Neural progenitor cell (in vitro differentiated cells): ENCODE measurements around the gene PTTG1IP. TPM values are rescaled to one million over a fixed set of nuclear protein-coding genes. Genes with fewer than 3 reads are reported as not detected.

ENCODE experiments used
- DNase-seq: peaks from one replicate; pipeline ENCODE4 v3.0.0-alpha.2; 2016; ENCODE audit warnings: low spot score
- H2AFZ ChIP-seq: fragments of 200-600 bp; sonication (generic); replicated peaks from 2 replicates; pipeline ENCODE4 v1.6.1; 2016; ENCODE audit warnings: antibody characterized with exemption
- H3F3A ChIP-seq: fragments of 200-600 bp; sonication (generic); 2 replicates; pipeline ENCODE4 v1.6.1; 2016; ENCODE audit warnings: antibody characterized with exemption, low read depth
- H3K27ac ChIP-seq: fragments of 200-600 bp; sonication (generic); 2 replicates; pipeline ENCODE4 v1.5.1; 2016; ENCODE audit warnings: mild to moderate bottlenecking
- H3K27me3 ChIP-seq: fragments of 200-600 bp; sonication (generic); 2 replicates; pipeline ENCODE4 v1.6.1; 2016; ENCODE audit warnings: mild to moderate bottlenecking, moderate library complexity
- H3K36me3 ChIP-seq: fragments of 200-600 bp; sonication (generic); 2 replicates; pipeline ENCODE4 v1.5.1; 2016
- H3K4me1 ChIP-seq: fragments of 200-600 bp; sonication (generic); 2 replicates; pipeline ENCODE4 v1.6.1; 2016; ENCODE audit warnings: mixed run types
- H3K4me2 ChIP-seq: fragments of 200-600 bp; sonication (generic); 2 replicates; pipeline ENCODE4 v1.6.1; 2016
- H3K4me3 ChIP-seq: fragments of 200-600 bp; sonication (generic); 2 replicates; pipeline ENCODE4 v1.5.1; 2016
- H3K79me2 ChIP-seq: fragments of 200-600 bp; sonication (generic); 2 replicates; pipeline ENCODE4 v1.6.1; 2016; ENCODE audit warnings: low read depth
- H3K9ac ChIP-seq: fragments of 200-600 bp; sonication (generic); 2 replicates; pipeline ENCODE4 v1.6.1; 2016
- H3K9me3 ChIP-seq: fragments of 200-600 bp; sonication (generic); 2 replicates; pipeline ENCODE4 v1.5.1; 2016; ENCODE audit warnings: low read depth
- H4K20me1 ChIP-seq: fragments of 200-600 bp; sonication (generic); 2 replicates; pipeline ENCODE4 v1.6.1; 2016; ENCODE audit warnings: low read depth
- H3K27ac Mint-ChIP-seq: 3 replicates; pipeline ENCODE4 v1.8.0; 2021; ENCODE audit warnings: mixed read lengths
- H3K27me3 Mint-ChIP-seq: 2 replicates; pipeline ENCODE4 v1.8.0; 2022; ENCODE audit warnings: low read depth, mild to moderate bottlenecking, inconsistent platforms, moderate library complexity, mixed read lengths; ENCODE audit not compliant: insufficient read depth
- H3K36me3 Mint-ChIP-seq: 3 replicates; pipeline ENCODE4 v1.8.0; 2021; ENCODE audit warnings: mixed read lengths
- H3K4me1 Mint-ChIP-seq: 3 replicates; pipeline ENCODE4 v1.8.0; 2021; ENCODE audit warnings: mixed read lengths
- H3K4me3 Mint-ChIP-seq: 3 replicates; pipeline ENCODE4 v1.8.0; 2021; ENCODE audit warnings: mild to moderate bottlenecking, moderate library complexity, mixed read lengths
- H3K9me3 Mint-ChIP-seq: 3 replicates; pipeline ENCODE4 v1.8.0; 2020; ENCODE audit warnings: mixed read lengths
- EZH2 ChIP-seq: fragments of 200-600 bp; sonication (generic); IDR thresholded peaks from 2 replicates; pipeline ENCODE4 v1.6.1; 2017; ENCODE audit warnings: antibody characterized with exemption, mild to moderate bottlenecking, moderate library complexity
- EZH2phosphoT487 ChIP-seq: fragments of 200-600 bp; sonication (generic); IDR thresholded peaks from 2 replicates; pipeline ENCODE4 v1.6.1; 2017; ENCODE audit warnings: antibody characterized with exemption
- total RNA-seq: library from RNA; depleted of rRNA; stranded (reverse); fragments of >200 nt; gene quantifications from 2 replicates; pipeline ENCODE4 v1.2.3, GENCODE V29; 2015; ENCODE audit warnings: low replicate concordance
- TF ChIP-seq, protein P1 (sequence below): fragments of 200-600 bp; sonication (generic); IDR thresholded peaks from 2 replicates; pipeline ENCODE4 v1.5.1; 2017; ENCODE audit warnings: antibody characterized with exemption, mild to moderate bottlenecking

Gene PTTG1IP
- total RNA-seq, 1 donor from 2014 or later: 162 TPM

- H3K27me3 Mint-ChIP-seq: peaks cover 15% of the 10 kb centered on the region
- peaks cover 3% of the 10 kb centered on the region for H3K4me1 Mint-ChIP-seq
- no peaks in the 10 kb centered on the region for H3K9me3 Mint-ChIP-seq
- no peaks in the 10 kb centered on the region for H3F3A ChIP-seq
- DNase-seq: no peak
- H3K36me3 ChIP-seq: no peaks in the 10 kb centered on the region
- H3K36me3 Mint-ChIP-seq: no peaks in the 10 kb centered on the region
- no peak overlapping the region for H3K27ac ChIP-seq
- H3K4me3 Mint-ChIP-seq: no peak overlapping the region
- H3K9me3 ChIP-seq: no peaks in the 10 kb centered on the region
- H3K4me3 ChIP-seq: no peak overlapping the region
- H3K9ac ChIP-seq: no peak overlapping the region
- no peaks in the 10 kb centered on the region for H3K4me1 ChIP-seq
- H3K4me2 ChIP-seq: no peak overlapping the region
- TF ChIP-seq EZH2phosphoT487: no peak
- TF ChIP-seq, protein P1, sequence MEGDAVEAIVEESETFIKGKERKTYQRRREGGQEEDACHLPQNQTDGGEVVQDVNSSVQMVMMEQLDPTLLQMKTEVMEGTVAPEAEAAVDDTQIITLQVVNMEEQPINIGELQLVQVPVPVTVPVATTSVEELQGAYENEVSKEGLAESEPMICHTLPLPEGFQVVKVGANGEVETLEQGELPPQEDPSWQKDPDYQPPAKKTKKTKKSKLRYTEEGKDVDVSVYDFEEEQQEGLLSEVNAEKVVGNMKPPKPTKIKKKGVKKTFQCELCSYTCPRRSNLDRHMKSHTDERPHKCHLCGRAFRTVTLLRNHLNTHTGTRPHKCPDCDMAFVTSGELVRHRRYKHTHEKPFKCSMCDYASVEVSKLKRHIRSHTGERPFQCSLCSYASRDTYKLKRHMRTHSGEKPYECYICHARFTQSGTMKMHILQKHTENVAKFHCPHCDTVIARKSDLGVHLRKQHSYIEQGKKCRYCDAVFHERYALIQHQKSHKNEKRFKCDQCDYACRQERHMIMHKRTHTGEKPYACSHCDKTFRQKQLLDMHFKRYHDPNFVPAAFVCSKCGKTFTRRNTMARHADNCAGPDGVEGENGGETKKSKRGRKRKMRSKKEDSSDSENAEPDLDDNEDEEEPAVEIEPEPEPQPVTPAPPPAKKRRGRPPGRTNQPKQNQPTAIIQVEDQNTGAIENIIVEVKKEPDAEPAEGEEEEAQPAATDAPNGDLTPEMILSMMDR: no peak
- TF ChIP-seq EZH2: no peak
- H4K20me1 ChIP-seq: no peaks in the 10 kb centered on the region
- no peak overlapping the region for H3K27ac Mint-ChIP-seq
- no peak overlapping the region for H2AFZ ChIP-seq
- H3K27me3 ChIP-seq: no peaks in the 10 kb centered on the region
- H3K79me2 ChIP-seq: no peaks in the 10 kb centered on the region
Observed at GRCh38 chr21:44891631-44892031, 18.1 kb upstream of the PTTG1IP start.

- Mint-ChIP-seq H3K4me3 (no peak overlapping the region), H3K27me3 (peaks cover 15% of the 10 kb centered on the region), H3K4me1 (peaks cover 3% of the 10 kb centered on the region), H3K9me3 (no peaks in the 10 kb centered on the region), H3K27ac (peak overlapping the region; percentile 96), H3K36me3 (no peaks in the 10 kb centered on the region)
- Histone ChIP-seq H3K79me2 (no peaks in the 10 kb centered on the region), H3K4me1 (no peaks in the 10 kb centered on the region), H2AFZ (no peak overlapping the region), H3K36me3 (no peaks in the 10 kb centered on the region), H3K27ac (no peak overlapping the region), H3K4me3 (no peak overlapping the region), H3K9me3 (no peaks in the 10 kb centered on the region), H3K27me3 (no peaks in the 10 kb centered on the region), H4K20me1 (no peaks in the 10 kb centered on the region), H3K9ac (no peak overlapping the region), H3K4me2 (no peak overlapping the region), H3F3A (no peaks in the 10 kb centered on the region)
- TF ChIP-seq EZH2 (no peak), EZH2phosphoT487 (no peak)
- TF ChIP-seq, protein P1: no peak
- no peak for DNase-seq
Observed at GRCh38 chr21:44890961-44891541, 17.6 kb upstream of the PTTG1IP start.

DNA sequence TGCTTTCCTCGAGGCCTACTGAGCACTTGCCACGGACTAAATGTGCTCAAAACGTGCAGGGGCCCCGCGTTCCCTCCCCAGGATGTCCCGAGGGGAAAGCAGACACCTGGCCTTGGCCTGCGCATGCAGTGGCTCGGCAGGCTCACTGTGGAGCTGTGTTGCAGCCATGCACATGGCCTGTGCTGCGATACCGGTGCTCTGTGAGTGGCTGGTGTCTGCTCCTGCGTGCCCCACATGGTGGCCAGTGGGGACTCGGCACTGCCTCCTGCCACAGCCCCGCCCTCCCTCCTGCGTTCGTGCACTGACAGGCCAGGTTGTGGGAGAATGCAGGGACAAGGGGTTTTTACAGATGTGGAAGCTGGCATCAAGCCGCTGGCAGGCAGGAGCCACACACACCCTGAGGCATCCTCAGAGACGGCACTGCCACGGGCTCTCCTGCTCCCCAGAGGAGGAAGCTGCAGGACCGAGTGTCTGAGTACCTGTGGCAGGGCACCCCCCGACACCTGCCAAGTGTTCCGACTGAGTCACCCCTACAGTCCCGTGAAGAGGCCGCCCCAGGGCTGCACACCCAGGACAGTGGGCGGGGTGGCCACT, 16.9 kb upstream of the PTTG1IP start:
- no peak for DNase-seq

More for the DNA sequence above, 16.9 kb upstream of the PTTG1IP start:
- Histone ChIP-seq H3K36me3 (no peaks in the 10 kb centered on the region), H3K27ac (no peak overlapping the region), H3K9me3 (no peaks in the 10 kb centered on the region), H3K4me3 (no peak overlapping the region), H2AFZ (no peak overlapping the region), H4K20me1 (no peaks in the 10 kb centered on the region), H3K79me2 (no peaks in the 10 kb centered on the region), H3K4me2 (no peak overlapping the region), H3K4me1 (no peaks in the 10 kb centered on the region), H3K27me3 (no peaks in the 10 kb centered on the region), H3F3A (no peaks in the 10 kb centered on the region), H3K9ac (no peak overlapping the region)
- H3K27me3 Mint-ChIP-seq: peaks cover 14% of the 10 kb centered on the region
- peaks cover 3% of the 10 kb centered on the region for H3K4me1 Mint-ChIP-seq
- H3K4me3 Mint-ChIP-seq: no peak overlapping the region
- TF ChIP-seq EZH2phosphoT487: no peak
- TF ChIP-seq, protein P1: no peak
- no peak for TF ChIP-seq EZH2
- no peaks in the 10 kb centered on the region for H3K9me3 Mint-ChIP-seq
- H3K36me3 Mint-ChIP-seq: no peaks in the 10 kb centered on the region
- H3K27ac Mint-ChIP-seq: peak overlapping the region; percentile 96
